HCT116 (cell line): ENCODE measurements around the gene RPL18A.

Source experiments
- CTCF ChIP-seq, 3 experiments: fragments of 200-600 bp in 1 of 3; sonication (generic) in 1 of 3; IDR thresholded peaks in 2 of 3; conservative IDR thresholded peaks in 1 of 3; 2 replicates each; pipeline ENCODE4 v1.5.1; 2012 to 2017; ENCODE audit warnings: low read depth in 2 of 3, low read length in 2 of 3, antibody characterized with exemption in 1 of 3, borderline replicate concordance in 1 of 3, control low read depth in 1 of 3, mild to moderate bottlenecking in 1 of 3, mixed read lengths in 1 of 3, mixed run types in 1 of 3, moderate library complexity in 1 of 3; ENCODE audit not compliant: insufficient read depth in 1 of 3
- EZH2 ChIP-seq: fragments of 200-600 bp; sonication (generic); IDR thresholded peaks from 2 replicates; pipeline ENCODE4 v1.6.1; 2017; ENCODE audit warnings: antibody characterized with exemption, mixed run types
- POLR2A ChIP-seq: IDR thresholded peaks from 2 replicates; pipeline ENCODE4 v1.7.0; 2011; ENCODE audit warnings: borderline replicate concordance; ENCODE audit not compliant: insufficient read depth, insufficient read length; ENCODE audit errors: extremely low read depth
- POLR2AphosphoS5 ChIP-seq: IDR thresholded peaks from 2 replicates; pipeline ENCODE4 v1.6.1; 2011; ENCODE audit warnings: mild to moderate bottlenecking, low read depth, low read length, moderate library complexity
- RAD21 ChIP-seq: IDR thresholded peaks from 2 replicates; pipeline ENCODE4 v1.6.1; 2012; ENCODE audit warnings: low read depth, mild to moderate bottlenecking
- SRF ChIP-seq: IDR thresholded peaks from 2 replicates; pipeline ENCODE4 v1.6.1; 2012; ENCODE audit warnings: low read depth
- TF ChIP-seq, protein P1 (sequence below): IDR thresholded peaks from 2 replicates; pipeline ENCODE4 v1.6.1; 2011; ENCODE audit warnings: mild to moderate bottlenecking, low read length, moderate library complexity; ENCODE audit not compliant: insufficient replicate concordance; ENCODE audit errors: extremely low read depth

DNA sequence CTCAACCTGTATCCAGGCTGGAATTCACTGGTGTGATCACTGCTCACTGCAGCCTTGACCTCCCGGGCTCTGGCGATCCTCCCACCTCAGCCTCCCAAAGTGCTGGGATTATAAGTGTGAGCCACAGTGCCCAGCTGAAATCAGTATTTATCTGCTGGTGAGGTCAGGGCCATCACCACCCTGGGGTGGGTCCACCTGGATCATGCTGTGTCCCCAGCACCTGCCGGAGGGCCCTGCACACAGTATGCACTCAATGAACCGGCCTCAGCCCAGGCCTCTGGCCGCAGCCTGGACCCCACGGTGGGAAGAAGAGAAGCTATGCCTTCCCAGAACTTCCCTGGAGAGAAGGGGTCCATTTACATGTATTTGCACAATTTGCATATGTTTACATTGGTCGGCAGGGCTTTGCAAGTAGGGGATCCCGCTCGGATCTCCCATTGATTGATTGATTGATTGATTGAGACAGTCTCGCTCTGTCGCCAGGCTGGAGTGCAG lies 9.5 kb downstream of the RPL18A start:
- TF ChIP-seq CTCF (IDR thresholded peaks at IDR 0.05 in 2 of 3, conservative IDR thresholded peaks at IDR 0.05 in 1 of 3; ENCODE audit: borderline replicate concordance in 1 of 3, insufficient read depth in 1 of 3, low read depth in 2 of 3, low read length in 2 of 3): no peak
- TF ChIP-seq EZH2: no peak
- no peak for TF ChIP-seq POLR2AphosphoS5
- TF ChIP-seq, protein P1, sequence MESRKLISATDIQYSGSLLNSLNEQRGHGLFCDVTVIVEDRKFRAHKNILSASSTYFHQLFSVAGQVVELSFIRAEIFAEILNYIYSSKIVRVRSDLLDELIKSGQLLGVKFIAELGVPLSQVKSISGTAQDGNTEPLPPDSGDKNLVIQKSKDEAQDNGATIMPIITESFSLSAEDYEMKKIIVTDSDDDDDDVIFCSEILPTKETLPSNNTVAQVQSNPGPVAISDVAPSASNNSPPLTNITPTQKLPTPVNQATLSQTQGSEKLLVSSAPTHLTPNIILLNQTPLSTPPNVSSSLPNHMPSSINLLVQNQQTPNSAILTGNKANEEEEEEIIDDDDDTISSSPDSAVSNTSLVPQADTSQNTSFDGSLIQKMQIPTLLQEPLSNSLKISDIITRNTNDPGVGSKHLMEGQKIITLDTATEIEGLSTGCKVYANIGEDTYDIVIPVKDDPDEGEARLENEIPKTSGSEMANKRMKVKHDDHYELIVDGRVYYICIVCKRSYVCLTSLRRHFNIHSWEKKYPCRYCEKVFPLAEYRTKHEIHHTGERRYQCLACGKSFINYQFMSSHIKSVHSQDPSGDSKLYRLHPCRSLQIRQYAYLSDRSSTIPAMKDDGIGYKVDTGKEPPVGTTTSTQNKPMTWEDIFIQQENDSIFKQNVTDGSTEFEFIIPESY: no peak
- no peak for TF ChIP-seq RAD21
- TF ChIP-seq POLR2A: no peak
- TF ChIP-seq SRF: no peak
